ENCODE results near the gene LRRC4. TPM values are rescaled to one million over a fixed set of nuclear protein-coding genes. Genes with fewer than 3 reads are reported as not detected.

The LRRC4 gene
- 0.65 and 1.4 TPM in 2 replicates for total RNA-seq

DNA sequence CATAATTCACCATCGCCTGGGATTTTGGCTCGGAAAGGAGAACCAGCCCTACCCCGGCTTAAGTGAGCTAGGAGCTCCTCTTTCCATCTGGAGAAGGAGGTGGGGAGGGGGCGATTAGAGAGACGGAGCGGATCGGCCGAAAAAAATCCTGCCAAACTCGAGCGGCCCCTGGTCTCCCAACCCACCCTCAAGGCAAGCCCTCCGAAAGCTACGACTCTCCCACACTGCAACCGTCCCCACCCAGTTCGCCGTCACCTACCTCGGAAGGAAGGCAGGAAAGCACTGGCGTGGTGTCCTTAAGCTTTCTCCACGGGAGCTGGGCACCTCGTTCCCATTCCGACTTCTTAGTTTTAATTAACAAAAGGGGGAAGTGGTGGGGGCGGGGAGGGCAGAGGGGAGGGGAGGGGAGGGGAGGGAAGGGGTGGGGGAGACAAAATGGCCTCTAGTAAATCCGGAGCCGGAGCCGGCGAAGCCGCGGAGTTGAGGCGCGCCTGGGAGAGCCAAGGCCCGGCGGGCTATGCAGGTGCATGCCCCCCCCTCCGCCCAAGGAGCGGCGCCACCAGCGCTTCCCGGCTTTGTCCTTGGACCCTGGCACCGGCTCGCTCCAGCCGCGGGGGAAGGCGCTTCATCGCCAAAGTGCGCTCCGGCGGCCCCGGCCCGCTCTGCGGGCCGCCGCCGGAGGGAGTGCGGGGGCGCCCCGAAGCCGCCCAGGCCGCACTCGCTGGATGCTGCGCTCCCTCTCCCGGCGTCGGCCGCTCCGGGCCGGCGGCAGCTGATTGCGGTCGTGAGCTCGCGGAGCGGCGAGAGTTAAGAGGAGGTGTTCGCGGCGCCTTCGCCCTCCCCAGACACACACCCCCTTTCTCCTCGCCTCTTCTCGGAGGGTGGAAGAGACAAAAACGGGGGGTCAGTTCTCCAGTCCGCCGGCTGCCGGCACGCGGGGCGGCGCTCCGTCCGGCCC is at the start of gene LRRC4:
Gene LRRC4, minus strand, starts transcription at position 784 of the 958 bp plus-strand sequence. CDS start 797 bp downstream, outside the sequence.

Other genes with a start within 250 kb of the LRRC4 start
- not detected in 2 replicates for gene LEP, start 209.8 kb upstream of the LRRC4 start, total RNA-seq

Measured in dermis lymphatic vessel endothelial cell (primary cell).